CD8-positive, alpha-beta memory T cell (primary cell): ENCODE measurements around the gene CEBPZOS. TPM values are rescaled to one million over a fixed set of nuclear protein-coding genes. Genes with fewer than 3 reads are reported as not detected.
"Not testable (repeated sequence)": the region's sequence is repeated elsewhere in the genome, so short reads cannot be mapped to it uniquely, and the experiment has no call there.

Source experiments
- CTCF ChIA-PET: fragments of 350-600 bp; sonication (Branson Sonifier 250); formaldehyde crosslinking; loops from one replicate; lab custom pipeline; 2021; ENCODE audit warnings: antibody characterized with exemption; lab: Charles Lee
- POLR2A ChIA-PET: fragments of 350-600 bp; sonication (Branson Sonifier 250); formaldehyde crosslinking; loops from one replicate; lab custom pipeline; 2021; ENCODE audit warnings: antibody characterized with exemption; lab: Charles Lee
- DNase-seq, 5 donors: peaks; one replicate each; pipeline versions ENCODE4 v3.0.0 to v3.0.0-alpha.2; 2020 to 2022; ENCODE audit warnings: mixed read lengths in 1 of 5
- H3K27ac ChIP-seq: one replicate; pipeline ENCODE4 v1.7.0; 2013; ENCODE audit warnings: low read depth, mild to moderate bottlenecking, low read length, moderate library complexity
- H3K27me3 ChIP-seq: 2 replicates; pipeline ENCODE4 v1.7.0; 2013; ENCODE audit warnings: low read length, mild to moderate bottlenecking; ENCODE audit not compliant: insufficient read depth, poor library complexity, severe bottlenecking
- H3K36me3 ChIP-seq: 2 replicates; pipeline ENCODE4 v1.7.0; 2013; ENCODE audit warnings: mild to moderate bottlenecking, low read length, moderate library complexity; ENCODE audit not compliant: insufficient read depth
- H3K4me1 ChIP-seq: 2 replicates; pipeline ENCODE4 v1.7.0; 2013; ENCODE audit warnings: mild to moderate bottlenecking, low read length, moderate library complexity; ENCODE audit not compliant: insufficient read depth
- H3K4me3 ChIP-seq: 2 replicates; pipeline ENCODE4 v1.7.0; 2013; ENCODE audit warnings: mild to moderate bottlenecking, low read length
- H3K9me3 ChIP-seq: 2 replicates; pipeline ENCODE4 v1.7.0; 2013; ENCODE audit warnings: mild to moderate bottlenecking, low read length
- H3K27ac Mint-ChIP-seq, 8 donors: one replicate each; pipeline ENCODE4 v1.8.0; 2020 to 2021; ENCODE audit warnings: mixed read lengths in 8 of 8, mild to moderate bottlenecking in 6 of 8, inconsistent platforms in 3 of 8, moderate library complexity in 3 of 8
- H3K27me3 Mint-ChIP-seq, 2 donors: one replicate each; pipeline ENCODE4 v1.8.0; 2020 to 2021; ENCODE audit warnings: mixed read lengths in 2 of 2, mild to moderate bottlenecking in 1 of 2, moderate library complexity in 1 of 2
- H3K36me3 Mint-ChIP-seq, 3 donors: one replicate each; pipeline ENCODE4 v1.8.0; 2020 to 2021; ENCODE audit warnings: mixed read lengths in 3 of 3, inconsistent platforms in 1 of 3, mild to moderate bottlenecking in 1 of 3
- H3K4me1 Mint-ChIP-seq, 3 donors: one replicate each; pipeline ENCODE4 v1.8.0; 2020 to 2021; ENCODE audit warnings: mixed read lengths in 3 of 3, inconsistent platforms in 1 of 3, mild to moderate bottlenecking in 1 of 3
- H3K4me3 Mint-ChIP-seq, 7 donors: one replicate each; pipeline ENCODE4 v1.8.0; 2020 to 2021; ENCODE audit warnings: mixed read lengths in 7 of 7, mild to moderate bottlenecking in 6 of 7, moderate library complexity in 4 of 7, inconsistent platforms in 2 of 7
- H3K9me3 Mint-ChIP-seq, 5 donors: one replicate each; pipeline ENCODE4 v1.8.0; 2020 to 2022; ENCODE audit warnings: mixed read lengths in 5 of 5, mild to moderate bottlenecking in 3 of 5, moderate library complexity in 2 of 5, inconsistent platforms in 1 of 5
- polyA plus RNA-seq: library from polyadenylated mRNA; unstranded; fragments of 300-500 nt; fragmentation: Illumina TruSeq; gene quantifications from one replicate; pipeline ENCODE4 v1.2.3, GENCODE V29; 2021
- total RNA-seq, 2 experiments: library from RNA; stranded (reverse); gene quantifications; one replicate each; pipeline ENCODE4 v1.2.3, GENCODE V29; 2021

CEBPZOS gene
- total and polyA plus RNA-seq, 3 experiments from 2014 or later: 33.7 to 43.6 (median 35.0) TPM

GRCh38 chr2:37225129-37225528 lies 28.8 kb downstream of the CEBPZOS start:
- peak overlapping the region in 4 of 7 donors; percentile 2 to 73 (median 8) for H3K4me3 Mint-ChIP-seq
- H3K4me3 ChIP-seq: not testable (repeated sequence)

GRCh38 chr2:37226863-37227262 lies 30.6 kb downstream of the CEBPZOS start:
- no peaks in the 10 kb centered on the region for H3K9me3 Mint-ChIP-seq
- Histone ChIP-seq H3K4me1 (peaks cover 41% of the 10 kb centered on the region), H3K36me3 (peaks cover 33% of the 10 kb centered on the region), H3K27ac (no peak overlapping the region), H3K27me3 (no peaks in the 10 kb centered on the region), H3K4me3 (no peak overlapping the region), H3K9me3 (no peaks in the 10 kb centered on the region)
- ChIA-PET POLR2A (no interaction called here), CTCF (no interaction called here)
- DNase-seq: no peak
- peak overlapping the region in 3 of 7 donors; percentile 10 to 34 (median 31) for H3K4me3 Mint-ChIP-seq
- H3K27me3 Mint-ChIP-seq: no peaks in the 10 kb centered on the region
- H3K36me3 Mint-ChIP-seq: peaks cover 0 to 56% (median 14%) of the 10 kb centered on the region in 3 donors
- H3K27ac Mint-ChIP-seq: peak overlapping the region in 1 of 8 donors; percentile 84
- peaks cover 32 to 68% (median 50%) of the 10 kb centered on the region in 3 donors for H3K4me1 Mint-ChIP-seq

More at GRCh38 chr2:37225129-37225528, 28.8 kb downstream of the CEBPZOS start:
- CTCF ChIA-PET, H3K27me3 Mint-ChIP-seq, DNase-seq, H3K9me3 ChIP-seq, H3K27ac ChIP-seq, POLR2A ChIA-PET, H3K9me3 Mint-ChIP-seq, H3K27me3 ChIP-seq: not testable (repeated sequence)
- peak overlapping the region in 5 of 8 donors; percentile 11 to 76 (median 56) for H3K27ac Mint-ChIP-seq
- peaks cover 36% of the 10 kb centered on the region for H3K4me1 ChIP-seq
- peaks cover 45% of the 10 kb centered on the region for H3K36me3 ChIP-seq
- H3K4me1 Mint-ChIP-seq: peaks cover 41 to 73% (median 50%) of the 10 kb centered on the region in 3 donors
- peaks cover 0 to 73% (median 17%) of the 10 kb centered on the region in 3 donors for H3K36me3 Mint-ChIP-seq

- H3K27ac Mint-ChIP-seq: peak overlapping the region in 2 of 8 donors; percentile 8 to 51
- H3K4me3 Mint-ChIP-seq: peak overlapping the region in 1 of 7 donors; percentile 77
- H3K27me3 Mint-ChIP-seq: no peaks in the 10 kb centered on the region
- no peak overlapping the region for H3K4me3 ChIP-seq
- peaks cover 19 to 55% (median 42%) of the 10 kb centered on the region in 3 donors for H3K4me1 Mint-ChIP-seq
- H3K36me3 ChIP-seq: peaks cover 20% of the 10 kb centered on the region
- no peak overlapping the region for H3K27ac ChIP-seq
- DNase-seq: no peak
- CTCF ChIA-PET: no interaction called here
- H3K9me3 Mint-ChIP-seq: no peaks in the 10 kb centered on the region
- H3K4me1 ChIP-seq: peaks cover 52% of the 10 kb centered on the region
- H3K36me3 Mint-ChIP-seq: peaks cover 0 to 37% (median 7%) of the 10 kb centered on the region in 3 donors
- H3K27me3 ChIP-seq: no peaks in the 10 kb centered on the region
- POLR2A ChIA-PET: no interaction called here
- no peaks in the 10 kb centered on the region for H3K9me3 ChIP-seq
These were observed 32.5 kb downstream of the CEBPZOS start for GRCh38 chr2:37228788-37229187.

- H3K27me3 ChIP-seq: no peaks in the 10 kb centered on the region
- H3K27ac ChIP-seq: peak overlapping the region; percentile 80
- no peak overlapping the region for H3K4me3 Mint-ChIP-seq
- H3K9me3 Mint-ChIP-seq: no peaks in the 10 kb centered on the region
- H3K27ac Mint-ChIP-seq: no peak overlapping the region
- H3K4me3 ChIP-seq: peak overlapping the region; percentile 87
- H3K36me3 Mint-ChIP-seq: peaks cover 0 to 38% (median 15%) of the 10 kb centered on the region in 3 donors
- H3K9me3 ChIP-seq: no peaks in the 10 kb centered on the region
- ChIA-PET CTCF (no interaction called here), POLR2A (no interaction called here)
- peaks cover 17% of the 10 kb centered on the region for H3K36me3 ChIP-seq
- no peaks in the 10 kb centered on the region for H3K27me3 Mint-ChIP-seq
- peaks cover 44% of the 10 kb centered on the region for H3K4me1 ChIP-seq
- H3K4me1 Mint-ChIP-seq: peaks cover 19 to 56% (median 39%) of the 10 kb centered on the region in 3 donors
- DNase-seq: no peak
These were observed 34.3 kb downstream of the CEBPZOS start for GRCh38 chr2:37230581-37230980.

GRCh38 chr2:37231241-37232130 lies 35.2 kb downstream of the CEBPZOS start, which contains the start of the genes CEBPZ and NDUFAF7:
Gene CEBPZ, minus strand, starts transcription at chr2:37231596. Its CDS starts 29 bp downstream, at chr2:37231567.
Gene NDUFAF7, plus strand, starts transcription at chr2:37231658. Its CDS starts 48 bp downstream, at chr2:37231706.
- Histone ChIP-seq H3K9me3 (no peaks in the 10 kb centered on the region), H3K36me3 (peaks cover 17% of the 10 kb centered on the region), H3K4me1 (peaks cover 44% of the 10 kb centered on the region), H3K27me3 (no peaks in the 10 kb centered on the region), H3K4me3 (peak within 1 kb of the TSS; percentile 87), H3K27ac (peak within 1 kb of the TSS; percentile 80)
- DNase-seq: peak; percentile 77 to 94 (median 84)
- Mint-ChIP-seq H3K27ac (no peak within 1 kb of the TSS), H3K4me3 (no peak within 1 kb of the TSS), H3K9me3 (no peaks in the 10 kb centered on the region), H3K27me3 (no peaks in the 10 kb centered on the region), H3K36me3 (peaks cover 4 to 36% (median 17%) of the 10 kb centered on the region in 3 donors), H3K4me1 (peaks cover 19 to 54% (median 35%) of the 10 kb centered on the region in 3 donors)
- ChIA-PET POLR2A (interaction anchor here (0.8 to 1.7 kb wide), 10 partner anchors 12 to 265 kb away, joined by 3 to 7 read pairs (median 4); partner anchors contain the start of genes EIF2AK2, PRKD3 and STRN), CTCF (interaction anchor here (0.9 to 1.4 kb wide), 6 partner anchors 9 to 159 kb away, joined by 3 to 5 read pairs (median 3); partner anchors contain the start of gene CEBPZOS)

- peak in 1 of 5 donors; percentile 1 for DNase-seq
- peaks cover 38% of the 10 kb centered on the region for H3K4me1 ChIP-seq
- H3K9me3 Mint-ChIP-seq: no peaks in the 10 kb centered on the region
- H3K27me3 ChIP-seq: no peaks in the 10 kb centered on the region
- ChIA-PET CTCF (interaction anchor here (0.9 to 1.4 kb wide), 6 partner anchors 8 to 158 kb away, joined by 3 to 5 read pairs (median 3); partner anchors contain the start of gene CEBPZOS), POLR2A (interaction anchor here (0.8 to 1.7 kb wide), 10 partner anchors 11 to 266 kb away, joined by 3 to 7 read pairs (median 4); partner anchors contain the start of genes EIF2AK2, PRKD3 and STRN)
- peak overlapping the region; percentile 80 for H3K27ac ChIP-seq
- no peaks in the 10 kb centered on the region for H3K9me3 ChIP-seq
- no peaks in the 10 kb centered on the region for H3K27me3 Mint-ChIP-seq
- H3K27ac Mint-ChIP-seq: no peak overlapping the region
- peaks cover 12% of the 10 kb centered on the region for H3K36me3 ChIP-seq
- H3K4me3 ChIP-seq: peak overlapping the region; percentile 87
- no peak overlapping the region for H3K4me3 Mint-ChIP-seq
- peaks cover 19 to 48% (median 28%) of the 10 kb centered on the region in 3 donors for H3K4me1 Mint-ChIP-seq
- H3K36me3 Mint-ChIP-seq: peaks cover 4 to 34% (median 17%) of the 10 kb centered on the region in 3 donors
These were observed 36.0 kb downstream of the CEBPZOS start for GRCh38 chr2:37232131-37232933.

- CTCF ChIA-PET: no interaction called here
- Histone ChIP-seq H3K36me3 (peaks cover 20% of the 10 kb centered on the region), H3K4me1 (peaks cover 4% of the 10 kb centered on the region), H3K9me3 (no peaks in the 10 kb centered on the region), H3K4me3 (no peak overlapping the region), H3K27ac (no peak overlapping the region), H3K27me3 (no peaks in the 10 kb centered on the region)
- H3K27me3 Mint-ChIP-seq: no peaks in the 10 kb centered on the region
- POLR2A ChIA-PET: interaction anchor here (1.0 kb wide), 1 partner anchor 12 kb away, joined by 3 read pairs; the partner anchor contains the start of gene NDUFAF7
- DNase-seq: no peak
- peaks cover 9 to 17% (median 12%) of the 10 kb centered on the region in 3 donors for H3K4me1 Mint-ChIP-seq
- H3K9me3 Mint-ChIP-seq: no peaks in the 10 kb centered on the region
- peak overlapping the region; percentile 31 to 90 (median 80) for H3K27ac Mint-ChIP-seq
- H3K36me3 Mint-ChIP-seq: peaks cover 15 to 84% (median 44%) of the 10 kb centered on the region in 3 donors
- H3K4me3 Mint-ChIP-seq: peak overlapping the region in 2 of 7 donors; percentile 2 to 18
These were observed 47.1 kb downstream of the CEBPZOS start for GRCh38 chr2:37243435-37243834.
